Activated CD8-positive, alpha-beta memory T cell treated with anti-CD3 and anti-CD28 coated beads, Interleukin-2, amount 50 U/mL, for 24 hours (primary cell): ENCODE results near the gene FAM32A.
A peak's percentile ranks its signal among the peaks of the same experiment; 100 is the strongest.

Experiments
- DNase-seq: peaks from one replicate; pipeline ENCODE4 v3.0.0-alpha.2; 2020; ENCODE audit errors: extremely low read depth

The FAM32A gene

GRCh38 chr19:16185123-16185767, at the start of gene FAM32A:
FAM32A (plus strand) TSS chr19:16185410; CDS start chr19:16185443, 33 bp downstream.
- peak; percentile 99 for DNase-seq

GRCh38 chr19:16135430-16136127, 49.6 kb upstream of the FAM32A start:
- DNase-seq, result no peak

GRCh38 chr19:16136185-16136999, 48.8 kb upstream of the FAM32A start:
- DNase-seq, result no peak

DNA sequence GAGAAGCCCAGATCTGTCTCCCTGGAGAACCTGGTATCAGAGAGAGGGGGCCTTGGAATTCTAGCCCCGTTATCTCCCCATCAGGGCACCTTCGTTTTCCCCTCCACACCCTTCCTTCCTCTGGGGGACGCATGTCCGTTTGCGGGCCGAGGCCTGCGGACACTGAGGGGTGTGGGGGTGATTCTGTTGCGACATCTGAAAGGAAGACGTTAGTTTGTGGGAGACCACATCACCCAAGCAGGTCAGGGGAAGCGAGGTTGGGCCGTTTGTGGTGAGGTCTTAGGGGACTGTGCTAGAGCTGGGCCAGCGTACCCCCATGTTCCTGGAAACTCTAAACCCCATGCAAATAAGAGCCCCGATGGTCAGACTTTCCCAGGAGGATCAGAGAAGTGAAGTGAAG, 45.5 kb upstream of the FAM32A start:
- DNase-seq, result no peak

GRCh38 chr19:16141043-16141442, 44.2 kb upstream of the FAM32A start:
- DNase-seq, result no peak

- DNase-seq, result no peak
These were observed 43.1 kb upstream of the FAM32A start for GRCh38 chr19:16142032-16142580.

DNA sequence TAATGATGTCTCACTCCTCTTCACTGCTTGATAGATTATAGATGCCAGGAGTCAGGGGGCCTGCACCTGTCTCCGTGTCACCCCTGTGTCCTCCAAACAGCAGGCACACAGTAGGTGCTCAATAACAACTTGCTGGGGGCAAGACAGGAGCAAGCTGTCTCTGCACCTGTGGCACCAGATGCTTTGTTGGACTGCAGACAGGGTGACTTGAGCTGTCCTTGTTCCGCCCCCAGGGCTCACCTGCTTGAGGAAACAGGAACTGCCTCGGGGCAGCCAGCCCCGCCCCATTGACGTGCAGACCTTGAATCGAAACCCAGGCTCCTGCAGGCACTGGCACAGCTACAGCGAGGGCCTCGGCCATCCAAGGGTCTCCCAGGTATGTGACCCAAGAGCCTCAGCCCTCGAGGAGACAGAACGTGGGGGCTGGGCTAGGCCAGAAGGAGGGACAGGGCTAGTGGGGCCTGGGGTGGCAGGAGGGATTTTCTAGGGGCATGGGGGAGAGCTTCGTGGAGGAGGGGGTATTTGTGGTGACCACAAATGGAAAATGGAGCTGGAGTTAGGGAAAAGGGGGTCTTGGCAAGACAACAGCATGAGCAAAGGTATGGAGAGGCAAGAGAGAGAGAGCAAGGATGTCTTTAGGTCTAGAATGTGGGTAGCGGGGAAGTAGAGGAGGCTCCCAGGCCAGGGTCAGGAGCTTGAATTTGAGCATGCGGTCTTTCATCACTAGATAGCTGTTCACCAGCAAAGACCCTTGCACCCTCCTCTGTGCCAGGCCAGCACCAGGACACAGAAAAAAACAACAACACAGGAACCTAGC, 41.6 kb upstream of the FAM32A start, which contains the start of gene HSH2D:
TSS of gene HSH2D (plus strand) at position 287 of the 817 bp plus-strand sequence. CDS start 5,066 bp downstream, outside the sequence.
- peak; percentile 39 for DNase-seq

- no peak for DNase-seq
These were observed 41.0 kb upstream of the FAM32A start for GRCh38 chr19:16144216-16144581.

GRCh38 chr19:16146112-16146511, 39.1 kb upstream of the FAM32A start:
- DNase-seq, result no peak

- no peak for DNase-seq
These were observed 36.6 kb upstream of the FAM32A start for GRCh38 chr19:16148443-16149229.

- DNase-seq, result no peak
These were observed 31.5 kb upstream of the FAM32A start for GRCh38 chr19:16153582-16154336.

GRCh38 chr19:16154557-16154956, 30.7 kb upstream of the FAM32A start:
- DNase-seq, result no peak

GRCh38 chr19:16155128-16155527, 30.1 kb upstream of the FAM32A start:
- no peak for DNase-seq

DNA sequence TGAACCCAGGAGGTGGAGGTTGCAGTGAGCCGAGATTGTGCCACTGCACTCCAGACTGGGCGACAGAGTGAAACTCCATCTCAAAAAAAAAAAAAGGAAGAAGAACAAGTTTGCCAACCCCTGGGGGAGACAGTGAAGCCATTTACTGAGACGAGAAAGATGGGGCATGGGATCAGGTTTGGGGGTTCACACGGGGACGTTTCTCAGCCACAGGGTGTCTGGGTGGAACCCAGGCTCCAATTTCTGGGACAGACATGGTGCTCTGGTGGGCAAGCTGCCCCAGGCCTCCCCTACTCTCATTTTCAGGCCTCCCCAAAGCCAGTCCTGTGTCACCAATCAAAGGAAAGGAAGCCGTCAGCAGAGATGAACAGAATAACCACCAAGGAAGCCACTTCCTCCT, 28.3 kb upstream of the FAM32A start:
- DNase-seq, result no peak

DNA sequence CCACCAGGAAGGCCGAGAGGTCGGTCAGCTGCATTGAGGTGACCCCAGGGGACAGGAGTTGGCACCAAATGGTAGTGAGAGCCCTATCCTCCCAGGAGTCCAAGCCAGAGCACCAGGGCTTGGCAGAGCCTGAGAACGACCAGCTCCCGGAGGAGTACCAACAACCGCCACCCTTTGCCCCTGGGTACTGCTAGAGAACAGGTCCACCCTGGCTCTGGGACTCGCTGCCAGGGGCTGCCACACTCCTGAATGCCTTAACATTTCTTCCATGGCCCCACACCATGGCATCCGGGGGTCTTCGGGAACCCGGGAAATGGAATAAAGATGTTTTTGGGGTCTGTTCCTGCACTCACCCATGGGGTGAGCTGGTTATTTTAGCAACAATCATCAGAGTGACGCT, 27.6 kb upstream of the FAM32A start:
- no peak for DNase-seq

- no peak for DNase-seq
These were observed 25.6 kb upstream of the FAM32A start for GRCh38 chr19:16159655-16160054.

- DNase-seq, result no peak
These were observed 24.7 kb upstream of the FAM32A start for GRCh38 chr19:16160445-16160942.

GRCh38 chr19:16160943-16161560, 24.2 kb upstream of the FAM32A start:
- no peak for DNase-seq

GRCh38 chr19:16161840-16162239, 23.4 kb upstream of the FAM32A start:
- no peak for DNase-seq
